ENCODE data around the gene C5orf34.
"Not testable (repeated sequence)": the region's sequence is repeated elsewhere in the genome, so short reads cannot be mapped to it uniquely, and the experiment has no call there.

C5orf34 gene

DNA sequence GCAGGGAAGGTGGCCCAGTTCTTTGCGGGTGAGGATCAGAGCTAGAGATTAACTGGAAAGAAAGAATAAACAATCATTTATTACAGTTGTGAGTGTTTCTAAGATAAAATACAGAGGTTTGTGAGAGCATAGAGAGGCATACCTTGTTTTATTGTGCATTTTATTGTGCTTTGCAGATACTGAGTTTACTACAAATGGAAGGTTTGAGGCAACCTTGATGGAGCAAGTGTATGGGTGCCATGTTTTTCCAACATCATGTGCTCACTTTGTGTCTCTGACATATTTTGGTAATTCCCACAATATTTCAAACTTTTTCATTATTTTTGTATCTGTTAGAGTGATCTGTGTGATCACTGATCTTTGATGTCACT, 715 bp upstream of the C5orf34 start:
- no peak for DNase-seq (ENCODE audit: low read depth in 2 of 2)

DNA sequence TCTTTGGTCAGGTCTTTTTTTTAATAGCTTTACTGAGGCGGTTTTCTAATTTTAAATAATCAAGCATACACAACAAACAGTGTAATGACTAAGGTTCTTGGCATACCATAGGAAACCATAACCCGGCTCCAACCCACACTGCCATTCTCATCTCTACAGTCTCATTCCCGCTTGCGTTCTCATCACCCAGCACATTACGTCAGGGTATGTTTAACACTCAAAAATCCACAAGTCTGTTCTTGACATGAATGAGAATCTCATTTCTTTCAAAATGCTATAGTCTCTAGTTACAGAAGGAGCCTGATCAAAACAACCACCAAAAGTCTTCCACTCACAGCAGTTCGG, 505 bp downstream of the C5orf34 start:
- DNase-seq (ENCODE audit: low read depth in 2 of 2): no peak

DNA sequence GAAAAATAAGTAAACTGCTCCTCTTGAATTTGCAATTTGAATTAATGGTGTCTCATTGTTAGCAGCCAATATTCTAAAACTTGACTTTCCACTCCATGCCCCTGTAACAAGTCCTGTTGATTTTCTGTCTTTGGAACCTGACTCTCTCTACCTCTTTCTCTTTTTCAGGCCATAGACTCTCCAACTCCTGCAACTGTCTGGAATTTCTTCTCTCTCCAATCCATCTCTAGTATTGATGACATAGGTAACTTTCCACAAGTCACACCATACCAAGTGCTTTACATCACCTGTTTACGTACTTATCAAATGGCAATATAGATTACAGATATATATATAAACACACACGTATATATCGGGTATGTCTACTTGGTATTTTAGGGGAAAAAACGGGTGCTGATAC, 923 bp downstream of the C5orf34 start:
- DNase-seq (ENCODE audit: low read depth in 2 of 2): no peak

DNA sequence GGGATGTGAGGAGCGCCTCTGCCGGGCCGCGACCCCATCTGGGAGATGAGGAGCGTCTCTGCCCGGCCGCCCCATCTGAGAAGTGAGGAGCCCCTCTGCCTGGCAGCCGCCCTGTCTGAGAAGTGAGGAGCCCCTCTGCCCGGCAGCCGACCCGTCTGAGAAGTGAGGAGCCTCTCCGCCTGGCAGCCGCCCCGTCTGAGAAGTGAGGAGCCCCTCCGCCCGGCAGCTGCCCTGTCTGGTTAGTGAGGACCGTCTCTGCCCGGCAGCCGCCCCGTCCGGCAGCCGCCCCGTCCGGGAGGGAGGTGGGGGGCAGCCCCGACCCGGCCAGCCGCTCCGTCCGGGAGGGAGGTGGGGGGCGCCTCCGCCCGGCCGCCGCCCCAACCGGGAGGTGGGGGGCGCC, 3.9 kb downstream of the C5orf34 start:
- not testable (repeated sequence) for DNase-seq (ENCODE audit: low read depth in 2 of 2)

DNA sequence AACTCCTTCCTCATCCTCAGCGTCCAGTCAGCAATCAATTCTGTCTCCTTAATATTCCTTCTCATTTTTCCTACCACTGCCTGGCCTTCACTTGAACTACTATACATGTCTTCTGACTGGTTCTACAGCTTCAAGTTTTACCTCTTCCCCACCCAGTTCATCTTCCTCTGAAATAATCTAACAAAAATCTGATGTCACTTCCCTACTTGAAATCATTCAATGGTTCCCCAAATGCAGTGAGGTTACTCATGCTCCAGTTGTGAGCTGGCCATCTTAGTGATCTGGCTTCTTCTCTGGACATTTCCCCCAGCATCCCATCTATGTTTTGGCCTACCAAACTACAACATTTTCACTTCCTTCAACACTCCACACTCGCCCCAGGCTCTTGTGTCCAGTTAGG, 16.4 kb downstream of the C5orf34 start:
- DNase-seq (ENCODE audit: low read depth in 2 of 2): no peak

DNA sequence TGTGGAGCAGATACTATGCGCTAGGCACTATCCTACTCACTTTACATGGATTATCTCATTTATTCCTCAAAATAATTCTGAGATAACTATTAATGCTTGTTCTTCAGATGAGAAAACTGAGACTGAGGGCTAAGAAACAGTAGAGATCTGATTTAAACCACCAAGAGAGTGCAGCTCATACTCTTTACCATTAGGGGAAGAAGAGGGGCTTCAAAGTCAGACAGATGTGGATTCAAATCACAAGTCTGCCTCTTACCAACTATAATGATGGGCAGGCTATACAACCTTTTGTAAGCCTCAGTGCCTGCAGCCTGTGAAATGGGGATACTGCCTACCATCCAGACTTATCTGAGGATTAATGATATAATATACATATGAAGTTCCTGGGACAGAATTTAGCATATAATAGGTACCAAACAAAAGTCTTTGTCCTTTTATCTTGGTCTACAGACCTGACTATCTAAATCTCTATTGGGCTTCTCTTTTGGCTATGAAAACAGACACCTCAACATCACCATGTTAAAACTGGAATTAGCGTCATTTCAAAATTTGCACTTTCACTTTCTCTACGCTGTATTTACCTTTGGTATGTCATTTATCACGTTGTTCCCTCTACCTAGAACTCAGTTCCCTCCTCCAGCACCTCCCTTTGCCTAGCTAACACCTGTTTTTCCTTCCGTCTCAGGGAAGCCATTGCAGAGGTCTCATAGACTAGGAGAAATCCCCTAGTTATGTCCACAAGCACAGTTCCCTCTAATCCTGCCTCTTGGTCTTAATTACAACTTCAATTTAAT, 17.4 kb downstream of the C5orf34 start:
- DNase-seq (ENCODE audit: low read depth in 2 of 2): no peak

DNA sequence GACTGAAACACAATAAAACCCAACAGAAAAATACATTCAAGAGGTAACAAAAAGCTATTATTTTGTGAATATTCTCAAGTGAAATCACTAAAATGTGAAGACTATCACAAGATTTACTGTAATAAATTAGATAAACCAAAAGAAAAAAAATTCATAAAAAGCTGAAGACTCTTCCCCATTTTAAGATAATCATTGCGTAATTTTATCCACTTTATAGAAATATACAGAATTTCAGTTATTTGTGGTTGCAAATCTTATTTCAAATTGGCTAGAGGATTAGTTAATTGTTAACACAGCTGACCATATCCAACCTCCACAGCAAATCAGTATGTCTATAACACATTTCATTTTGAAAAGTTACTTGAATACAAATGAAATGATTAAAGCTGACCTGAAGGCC, 23.6 kb downstream of the C5orf34 start:
- DNase-seq (ENCODE audit: low read depth in 2 of 2): no peak

DNA sequence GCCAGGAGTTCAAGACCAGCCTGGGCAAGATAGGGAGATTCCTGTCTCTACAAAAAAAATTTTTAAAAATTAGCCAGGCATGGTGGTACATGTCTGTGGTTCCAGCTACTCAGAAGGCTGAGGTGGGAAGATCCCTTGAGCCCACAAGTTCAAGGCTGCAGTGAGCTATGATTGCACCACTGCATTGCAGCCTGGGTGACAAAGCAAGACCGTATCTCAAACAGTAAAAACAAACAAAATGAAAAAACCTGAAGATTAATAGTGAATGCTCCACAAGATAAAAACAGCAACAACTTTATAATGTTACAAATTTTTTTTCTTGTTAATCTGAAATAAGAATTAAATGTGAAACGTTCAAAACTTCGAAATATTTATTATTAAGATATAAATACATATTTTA, 28.6 kb downstream of the C5orf34 start:
- DNase-seq (ENCODE audit: low read depth in 2 of 2): no peak

DNA sequence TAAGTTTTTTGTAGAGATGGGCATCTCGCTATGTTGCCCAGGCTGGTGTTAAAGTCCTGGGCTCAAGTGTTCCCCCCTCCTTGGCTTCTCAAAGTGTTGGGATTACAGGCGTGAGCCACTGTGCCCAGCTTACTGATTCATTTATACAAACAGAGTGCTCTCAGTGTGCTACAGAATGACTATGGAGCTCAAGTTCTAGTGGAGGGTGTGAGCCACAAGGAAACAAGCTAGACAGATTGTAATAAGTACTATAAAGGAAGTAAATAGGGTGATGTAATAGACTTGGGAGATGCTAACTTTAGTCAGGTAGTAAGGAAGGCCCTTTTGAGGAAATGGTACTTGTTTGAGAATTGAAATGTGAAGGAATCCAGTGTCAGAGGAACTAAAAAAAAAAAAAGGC, 29.5 kb downstream of the C5orf34 start:
- DNase-seq (ENCODE audit: low read depth in 2 of 2): no peak

DNA sequence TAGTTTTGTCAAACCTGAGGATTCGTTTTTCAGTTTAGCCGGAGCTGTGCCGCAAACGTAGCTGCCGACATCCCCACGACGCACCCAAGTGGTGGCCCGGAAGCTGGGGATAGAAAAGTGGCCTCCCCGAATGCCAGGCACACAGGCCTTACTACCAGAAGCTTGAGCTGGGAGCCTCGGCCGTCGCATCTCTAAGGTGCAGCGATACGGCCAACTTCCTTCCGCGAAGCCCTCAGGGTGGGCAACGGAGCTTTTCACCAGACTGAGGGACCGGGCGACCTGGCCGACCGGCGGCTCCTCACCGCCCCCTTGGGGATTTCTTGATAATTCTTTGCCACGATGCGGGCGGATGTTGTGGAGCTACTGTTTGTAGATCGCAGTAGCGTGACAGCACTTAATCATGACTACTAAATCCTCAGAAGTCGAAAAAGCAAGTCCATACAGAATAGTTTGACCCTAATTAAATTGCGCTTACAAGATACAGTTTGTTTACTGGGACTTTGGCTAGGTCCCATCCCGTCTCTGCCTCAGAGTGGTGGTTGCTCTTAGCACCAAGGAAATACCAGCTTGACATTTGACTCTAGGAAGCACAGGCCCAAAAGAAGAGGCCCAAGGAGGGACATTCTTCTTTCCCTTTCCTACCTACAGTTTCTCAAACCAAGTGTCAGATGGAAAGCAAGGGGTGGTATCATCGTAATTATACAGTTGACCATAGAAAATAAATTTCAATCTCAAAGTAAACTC, 30.7 kb downstream of the C5orf34 start:
- DNase-seq (ENCODE audit: low read depth in 2 of 2): peak; percentile 65 to 70

DNA sequence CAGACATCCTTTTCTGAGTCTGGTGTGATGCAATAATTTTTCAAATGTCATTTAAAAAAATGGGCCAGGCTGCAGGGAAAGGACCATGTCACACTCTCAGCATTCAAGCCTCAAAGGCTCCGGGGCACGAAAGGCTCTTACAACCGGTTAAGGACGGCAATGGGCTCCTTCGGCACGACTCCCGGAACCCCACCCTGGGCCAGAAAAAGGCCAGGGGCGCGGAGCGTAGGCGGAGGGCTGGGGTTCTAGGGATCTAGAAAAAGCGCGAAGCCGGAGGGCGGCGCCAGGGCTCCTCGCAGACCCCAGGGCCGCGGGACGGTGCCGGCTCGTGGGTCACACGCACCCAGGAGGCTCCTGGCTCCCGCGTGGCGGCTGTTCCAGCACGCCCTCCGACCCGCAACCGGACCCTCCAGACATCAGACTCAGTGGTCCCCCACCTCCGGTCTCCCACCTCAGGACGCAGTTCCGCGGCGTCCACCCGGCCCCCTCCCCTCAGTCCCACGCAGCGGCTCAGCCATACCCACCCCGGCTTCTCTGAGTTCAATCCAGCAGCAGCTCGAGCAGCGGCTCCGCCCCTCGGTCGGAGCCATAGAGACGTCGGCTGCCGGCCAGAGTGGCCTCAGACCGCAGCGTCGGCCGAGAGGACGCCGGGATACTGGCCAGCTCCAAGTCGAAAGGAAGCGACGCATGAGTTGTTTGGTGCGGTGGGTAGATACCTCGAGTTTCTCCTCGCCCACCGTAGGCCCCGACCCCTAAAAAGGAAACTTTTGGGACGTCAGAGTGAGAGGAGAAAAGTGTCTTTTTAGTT, 31.4 kb downstream of the C5orf34 start, which contains the start of gene TMEM267:
Gene TMEM267, minus strand, starts transcription at position 568 of the 808 bp plus-strand sequence. CDS start 29,896 bp downstream, outside the sequence.
- peak; percentile 55 to 66 for DNase-seq (ENCODE audit: low read depth in 2 of 2)

DNA sequence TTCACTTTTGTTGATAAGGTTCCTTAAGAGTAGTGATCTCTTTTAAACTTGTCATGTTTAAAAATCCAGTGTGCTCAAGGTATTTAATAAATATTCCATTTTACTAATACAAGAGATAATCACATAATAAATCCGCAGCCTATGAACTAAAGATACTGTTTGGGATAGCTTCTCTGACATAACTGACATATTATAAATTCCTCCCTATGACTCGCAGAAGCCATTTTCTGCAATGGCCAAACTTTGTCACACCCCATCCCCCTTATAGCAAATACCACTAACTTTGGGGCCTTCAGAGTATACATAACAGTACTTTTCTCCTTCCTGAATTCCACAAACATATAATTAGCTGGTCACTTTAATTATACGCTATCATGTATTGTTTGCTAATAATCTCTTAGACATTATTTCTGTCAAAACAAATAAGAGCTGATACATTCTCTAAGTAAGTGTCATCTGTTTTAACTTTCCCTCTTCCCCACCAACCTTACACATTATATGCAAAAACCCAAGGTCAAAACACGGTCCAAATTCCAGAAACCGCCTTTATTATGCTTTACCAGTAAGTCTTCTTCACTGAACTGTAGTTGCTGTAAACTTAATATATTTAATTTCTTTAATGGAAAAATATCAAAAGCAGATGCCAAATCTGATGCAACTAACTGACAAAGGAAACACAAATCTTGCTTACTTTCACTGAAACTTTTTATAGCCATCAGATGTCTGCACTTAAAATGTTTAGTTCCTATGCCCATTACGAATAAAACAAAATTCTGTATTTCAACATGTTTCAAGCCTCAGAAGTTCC, 32.3 kb downstream of the C5orf34 start:
- no peak for DNase-seq (ENCODE audit: low read depth in 2 of 2)

DNA sequence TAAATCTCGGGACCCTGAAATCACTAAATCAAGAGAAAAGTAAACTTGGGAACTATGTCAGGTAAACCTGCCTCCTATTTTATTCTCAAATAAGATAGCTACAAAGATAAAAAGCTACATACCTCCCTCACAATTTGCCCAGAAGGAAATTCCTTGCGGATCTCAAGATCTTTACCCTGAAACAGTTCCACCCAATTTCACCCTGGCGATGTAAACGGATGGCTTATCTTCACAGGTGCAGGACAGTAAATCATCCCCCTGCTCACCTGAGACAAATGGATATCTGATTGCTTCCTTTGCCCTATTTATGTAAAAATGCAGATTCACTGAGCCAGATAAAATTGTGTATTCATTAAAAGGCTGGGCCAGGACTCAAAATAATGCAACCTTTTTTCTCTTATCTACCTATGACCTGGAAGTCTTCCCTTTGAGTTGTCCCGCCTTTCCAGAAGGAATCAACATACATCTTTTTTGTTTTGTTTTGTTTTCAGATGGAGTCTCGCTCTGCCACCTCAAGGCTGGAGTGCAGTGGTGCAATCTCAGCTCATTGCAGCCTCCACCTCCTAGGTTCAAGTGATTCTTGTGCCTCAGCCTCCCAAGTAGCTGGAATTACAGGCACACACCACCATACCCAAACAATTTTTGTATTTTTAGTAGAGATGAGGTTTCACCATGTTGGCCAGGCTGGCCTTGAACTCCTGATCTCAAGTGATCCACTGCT, 45.1 kb downstream of the C5orf34 start:
- DNase-seq (ENCODE audit: low read depth in 2 of 2): no peak

DNA sequence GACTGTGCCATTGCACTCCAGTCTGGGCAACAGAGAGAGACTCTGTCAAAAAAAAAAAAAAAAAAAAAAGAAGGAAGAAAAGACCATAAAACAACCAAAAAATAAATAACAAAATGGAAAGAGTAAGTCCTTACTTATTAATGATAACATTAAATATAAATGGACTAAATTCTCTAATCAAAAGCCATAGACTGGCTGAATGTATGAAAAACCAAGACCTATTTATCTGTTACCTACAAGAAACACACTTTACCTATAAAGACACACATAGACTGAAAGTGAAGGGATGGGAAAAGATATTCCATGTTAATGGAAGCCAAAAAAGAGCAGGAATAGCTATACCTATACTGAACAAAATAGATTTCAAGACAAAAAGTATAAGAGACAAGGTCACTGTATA, 47.8 kb downstream of the C5orf34 start:
- DNase-seq (ENCODE audit: low read depth in 2 of 2): no peak

DNA sequence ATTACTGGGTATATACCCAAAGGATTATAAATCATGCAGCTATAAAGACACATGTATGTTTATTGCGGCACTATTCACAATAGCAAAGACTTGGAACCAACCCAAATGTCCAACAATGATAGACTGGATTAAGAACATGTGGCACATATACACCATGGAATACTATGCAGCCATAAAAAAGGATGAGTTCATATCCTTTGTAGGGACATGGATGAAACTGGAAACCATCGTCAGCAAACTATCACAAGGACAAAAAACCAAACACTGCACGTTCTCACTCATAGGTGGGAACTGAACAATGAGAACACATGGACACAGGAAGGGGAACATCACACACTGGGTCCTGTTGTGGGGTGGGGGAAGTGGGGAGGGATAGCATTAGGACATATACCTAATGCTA, 49.5 kb downstream of the C5orf34 start:
- DNase-seq (ENCODE audit: low read depth in 2 of 2): not testable (repeated sequence)

DNA sequence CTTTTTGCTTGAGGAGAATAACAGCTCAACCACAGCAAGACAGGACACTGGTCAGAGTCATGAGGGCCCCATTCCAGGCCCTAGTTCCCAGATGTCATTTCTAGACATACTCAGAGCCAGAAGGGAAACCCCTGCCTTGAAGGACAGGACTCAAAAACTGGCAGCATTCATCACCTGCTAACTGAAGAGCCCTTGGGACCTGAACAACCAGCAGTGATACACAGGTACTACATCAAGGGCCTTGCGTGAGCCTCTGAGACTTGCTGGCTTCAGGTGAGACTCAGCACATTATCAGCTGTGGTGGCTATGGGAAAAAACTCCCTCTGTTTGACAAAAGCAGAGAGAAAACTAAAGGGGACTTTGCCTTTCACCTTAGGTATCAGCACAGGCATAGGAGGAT, 53.9 kb downstream of the C5orf34 start:
- no peak for DNase-seq (ENCODE audit: low read depth in 2 of 2)

DNA sequence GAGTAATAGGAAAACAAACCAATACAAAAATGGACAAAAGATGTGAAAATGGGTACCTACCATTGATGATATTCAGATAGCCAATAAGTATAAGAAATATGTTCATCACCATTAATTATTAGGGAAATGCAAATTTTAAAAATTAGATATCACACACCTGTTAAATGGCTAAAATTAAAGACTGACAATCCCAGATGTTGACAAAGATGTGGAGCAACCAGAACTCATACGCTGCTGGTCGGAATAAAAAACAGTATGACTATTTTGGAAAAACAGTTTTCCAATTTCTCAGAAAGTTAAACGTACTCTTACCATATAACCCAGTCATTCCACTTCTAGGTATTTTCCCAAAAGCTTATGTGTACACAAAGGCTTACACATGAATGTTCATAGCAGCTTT, 58.4 kb downstream of the C5orf34 start:
- no peak for DNase-seq (ENCODE audit: low read depth in 2 of 2)

DNA sequence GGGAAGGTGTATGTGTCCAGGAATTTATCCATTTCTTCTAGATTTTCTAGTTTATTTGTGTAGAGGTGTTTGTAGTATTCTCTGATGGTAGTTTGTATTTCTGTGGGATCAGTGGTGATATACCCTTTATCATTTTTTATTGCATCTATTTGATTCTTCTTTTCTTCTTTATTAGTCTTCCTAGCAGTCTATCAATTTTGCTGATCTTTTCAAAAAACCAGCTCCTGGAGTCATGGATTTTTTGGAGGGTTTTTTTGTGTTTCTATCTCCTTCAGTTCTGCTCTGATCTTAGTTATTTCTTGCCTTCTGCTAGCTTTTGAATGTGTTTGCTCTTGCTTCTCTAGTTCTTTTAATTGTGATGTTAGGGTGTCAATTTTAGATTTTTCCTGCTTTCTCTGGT, 73.4 kb downstream of the C5orf34 start:
- DNase-seq (ENCODE audit: low read depth in 2 of 2): not testable (repeated sequence)

DNA sequence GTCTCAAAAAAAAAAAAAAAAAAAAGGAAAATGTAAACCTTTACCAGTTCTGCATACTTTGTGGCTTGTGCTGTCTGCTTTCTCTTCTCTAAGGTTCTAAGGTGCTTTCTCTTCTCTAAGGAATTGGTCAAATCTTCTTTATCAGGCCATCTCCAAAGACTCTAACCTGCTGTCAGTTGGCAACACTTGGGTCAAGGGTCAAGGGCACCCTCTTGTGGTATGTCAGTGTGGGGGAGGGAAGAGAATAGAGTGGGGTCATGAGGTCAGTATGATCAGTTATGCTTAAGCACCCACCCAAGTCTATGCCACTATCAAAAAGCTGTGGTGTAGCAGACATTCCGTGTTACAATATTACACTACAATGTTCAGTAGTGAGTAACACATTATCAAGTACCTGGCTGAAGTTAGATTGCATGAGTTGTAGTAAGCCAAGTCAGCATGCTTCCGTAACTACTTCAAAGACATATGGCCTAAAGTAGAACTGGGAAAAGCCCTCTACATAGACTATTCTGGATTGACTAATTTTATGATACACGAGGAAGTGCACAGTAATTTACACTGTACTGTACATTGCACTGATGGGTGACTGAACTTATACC, 77.8 kb downstream of the C5orf34 start:
- DNase-seq (ENCODE audit: low read depth in 2 of 2): no peak

All from stimulated activated CD4-positive, alpha-beta T cell treated with anti-CD3 and anti-CD28 coated beads, Interleukin-1b, Interleukin-23, amount 100 ng/mL, for 1 hour (primary cell).